OCI-LY1 (cell line): ENCODE results near the gene FRMD7.

ENCODE experiments used
- H2AFZ ChIP-seq: fragments of 200-600 bp; sonication (generic), shearing (Covaris generic); 2 replicates; pipeline ENCODE4 v1.6.0; 2014; ENCODE audit warnings: antibody characterized with exemption, mild to moderate bottlenecking, low read length
- H3F3A ChIP-seq: fragments of 200-600 bp; sonication (generic), shearing (Covaris generic); 2 replicates; pipeline ENCODE4 v1.6.0; 2014; ENCODE audit warnings: mild to moderate bottlenecking, antibody characterized with exemption, low read length, moderate library complexity; ENCODE audit not compliant: insufficient read depth
- H3K27ac ChIP-seq: fragments of 200-600 bp; sonication (generic); 2 replicates; pipeline ENCODE4 v1.5.1; 2014; ENCODE audit warnings: low read length, mixed run types, mild to moderate bottlenecking, low read depth; ENCODE audit not compliant: poor library complexity, severe bottlenecking
- H3K27me3 ChIP-seq: fragments of 200-600 bp; sonication (generic); 2 replicates; pipeline ENCODE4 v1.6.0; 2014; ENCODE audit warnings: antibody characterized with exemption, mild to moderate bottlenecking, low read length, moderate library complexity; ENCODE audit not compliant: insufficient read depth
- H3K36me3 ChIP-seq: fragments of 200-600 bp; sonication (generic); 2 replicates; pipeline ENCODE4 v1.6.1; 2014; ENCODE audit warnings: mild to moderate bottlenecking, antibody characterized with exemption, low read length, moderate library complexity, mixed read lengths; ENCODE audit not compliant: insufficient read depth
- H3K4me1 ChIP-seq: fragments of 200-600 bp; sonication (generic); 2 replicates; pipeline ENCODE4 v1.5.1; 2014; ENCODE audit warnings: mild to moderate bottlenecking, low read length, moderate library complexity; ENCODE audit not compliant: insufficient read depth, severe bottlenecking
- H3K4me2 ChIP-seq: fragments of 200-600 bp; sonication (generic), shearing (Covaris generic); 2 replicates; pipeline ENCODE4 v1.6.1; 2014; ENCODE audit warnings: low read length
- H3K4me3 ChIP-seq: fragments of 200-600 bp; sonication (generic); 2 replicates; pipeline ENCODE4 v1.5.1; 2014; ENCODE audit warnings: low read length, low read depth, mild to moderate bottlenecking, mixed read lengths; ENCODE audit not compliant: poor library complexity, severe bottlenecking
- H3K79me2 ChIP-seq: fragments of 200-600 bp; shearing (Covaris generic); 2 replicates; pipeline ENCODE4 v1.6.1; 2016; ENCODE audit warnings: mixed run types, low read length, mixed read lengths; ENCODE audit not compliant: insufficient read depth
- H3K9ac ChIP-seq: fragments of 200-600 bp; sonication (generic), shearing (Covaris generic); 2 replicates; pipeline ENCODE4 v1.6.1; 2014; ENCODE audit warnings: mild to moderate bottlenecking, low read length, mixed read lengths
- H3K9me2 ChIP-seq: fragments of 200-600 bp; sonication (generic), shearing (Covaris generic); 2 replicates; pipeline ENCODE4 v1.6.1; 2014; ENCODE audit warnings: low read depth, mild to moderate bottlenecking, low read length, mixed read lengths
- H3K9me3 ChIP-seq: fragments of 200-600 bp; shearing (Covaris generic); 2 replicates; pipeline ENCODE4 v1.6.1; 2014; ENCODE audit warnings: low read length, mixed read lengths
- H4K20me1 ChIP-seq: fragments of 200-600 bp; sonication (generic), shearing (Covaris generic); 2 replicates; pipeline ENCODE4 v1.6.0; 2016; ENCODE audit warnings: mild to moderate bottlenecking, low read length; ENCODE audit not compliant: insufficient read depth
- EZH2 ChIP-seq: fragments of 200-600 bp; sonication (generic), shearing (Covaris generic); IDR thresholded peaks from 2 replicates; pipeline ENCODE4 v1.8.0; 2017; ENCODE audit warnings: borderline replicate concordance, mixed run types, mild to moderate bottlenecking, antibody characterized with exemption, low read length, moderate library complexity, mixed read lengths
- TF ChIP-seq, protein P1 (sequence below): fragments of 200-600 bp; sonication (generic), shearing (Covaris generic); IDR thresholded peaks from 2 replicates; pipeline ENCODE4 v1.5.1; 2017; ENCODE audit warnings: mild to moderate bottlenecking, antibody characterized with exemption, low read length, moderate library complexity, mixed read lengths

Gene FRMD7

DNA sequence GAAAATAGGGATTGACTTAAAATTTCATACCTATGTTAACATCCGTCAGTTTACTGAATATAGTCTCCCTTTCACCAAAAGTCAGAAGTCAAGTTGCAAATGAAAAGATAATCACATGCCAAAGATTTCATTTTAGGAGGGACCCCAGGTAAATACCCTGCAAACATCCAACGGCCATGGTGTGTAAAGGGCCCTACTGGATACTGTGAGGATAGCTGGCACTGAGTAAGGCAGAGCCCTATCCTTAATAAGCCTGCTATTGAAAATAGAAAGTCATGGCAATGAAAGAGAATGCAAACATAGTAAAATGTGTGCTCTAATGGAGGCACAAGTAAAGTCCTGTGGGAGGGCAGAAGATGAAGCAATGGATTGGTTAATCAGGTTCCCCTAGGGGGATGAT lies 83.8 kb downstream of the FRMD7 start:
- no peak for TF ChIP-seq EZH2
- TF ChIP-seq, protein P1, sequence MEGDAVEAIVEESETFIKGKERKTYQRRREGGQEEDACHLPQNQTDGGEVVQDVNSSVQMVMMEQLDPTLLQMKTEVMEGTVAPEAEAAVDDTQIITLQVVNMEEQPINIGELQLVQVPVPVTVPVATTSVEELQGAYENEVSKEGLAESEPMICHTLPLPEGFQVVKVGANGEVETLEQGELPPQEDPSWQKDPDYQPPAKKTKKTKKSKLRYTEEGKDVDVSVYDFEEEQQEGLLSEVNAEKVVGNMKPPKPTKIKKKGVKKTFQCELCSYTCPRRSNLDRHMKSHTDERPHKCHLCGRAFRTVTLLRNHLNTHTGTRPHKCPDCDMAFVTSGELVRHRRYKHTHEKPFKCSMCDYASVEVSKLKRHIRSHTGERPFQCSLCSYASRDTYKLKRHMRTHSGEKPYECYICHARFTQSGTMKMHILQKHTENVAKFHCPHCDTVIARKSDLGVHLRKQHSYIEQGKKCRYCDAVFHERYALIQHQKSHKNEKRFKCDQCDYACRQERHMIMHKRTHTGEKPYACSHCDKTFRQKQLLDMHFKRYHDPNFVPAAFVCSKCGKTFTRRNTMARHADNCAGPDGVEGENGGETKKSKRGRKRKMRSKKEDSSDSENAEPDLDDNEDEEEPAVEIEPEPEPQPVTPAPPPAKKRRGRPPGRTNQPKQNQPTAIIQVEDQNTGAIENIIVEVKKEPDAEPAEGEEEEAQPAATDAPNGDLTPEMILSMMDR, result no peak
- H3K27me3 ChIP-seq, result no peaks in the 10 kb centered on the region
- no peak overlapping the region for H3K27ac ChIP-seq
- H3K36me3 ChIP-seq, result no peaks in the 10 kb centered on the region; the same call in none of the 2 replicates
- H3K79me2 ChIP-seq, result peaks cover 86% of the 10 kb centered on the region
- no peak overlapping the region for H3K4me2 ChIP-seq
- H3K4me1 ChIP-seq, result no peaks in the 10 kb centered on the region
- H3K9me2 ChIP-seq, result no peaks in the 10 kb centered on the region
- no peak overlapping the region for H3K9ac ChIP-seq
- H3K4me3 ChIP-seq, result no peak overlapping the region
- H3F3A ChIP-seq, result no peaks in the 10 kb centered on the region
- no peaks in the 10 kb centered on the region for H3K9me3 ChIP-seq
- no peaks in the 10 kb centered on the region for H4K20me1 ChIP-seq
- no peak overlapping the region for H2AFZ ChIP-seq

DNA sequence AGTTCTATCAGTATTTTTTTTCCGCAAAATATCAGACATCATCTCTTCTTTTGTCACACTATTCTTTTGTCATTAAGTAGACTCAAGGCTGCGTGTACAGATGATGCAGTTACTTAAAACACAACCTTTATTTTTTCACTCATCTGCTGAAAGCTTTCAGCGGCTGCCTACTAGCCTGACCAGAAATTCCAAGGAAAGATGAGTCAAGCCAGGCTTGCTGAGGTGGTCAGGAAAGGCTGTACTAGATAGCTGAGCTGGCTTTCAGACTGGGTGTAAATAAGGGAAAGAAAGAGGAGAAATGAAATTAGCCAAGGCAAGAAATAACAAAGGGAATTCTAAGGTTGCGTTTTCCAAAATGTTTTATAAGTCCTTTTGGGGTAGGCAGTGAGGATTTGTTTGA lies 86.8 kb downstream of the FRMD7 start:
- Histone ChIP-seq H3K4me2 (no peak overlapping the region), H3K9me2 (no peaks in the 10 kb centered on the region), H3K9ac (no peak overlapping the region), H3K27me3 (no peaks in the 10 kb centered on the region), H3K36me3 (no peaks in the 10 kb centered on the region; the same call in none of the 2 replicates), H2AFZ (no peak overlapping the region), H3K4me1 (no peaks in the 10 kb centered on the region), H3K4me3 (no peak overlapping the region), H3K9me3 (no peaks in the 10 kb centered on the region), H4K20me1 (no peaks in the 10 kb centered on the region), H3K79me2 (peaks cover 93% of the 10 kb centered on the region), H3K27ac (no peak overlapping the region), H3F3A (no peaks in the 10 kb centered on the region)
- no peak for TF ChIP-seq EZH2
- TF ChIP-seq, protein P1, result no peak

- H3K27ac ChIP-seq, result no peak overlapping the region
- H3K27me3 ChIP-seq, result no peaks in the 10 kb centered on the region
- no peaks in the 10 kb centered on the region for H3F3A ChIP-seq
- H3K4me2 ChIP-seq, result no peak overlapping the region
- H3K4me3 ChIP-seq, result no peak overlapping the region
- H2AFZ ChIP-seq, result no peak overlapping the region
- H3K9me2 ChIP-seq, result no peaks in the 10 kb centered on the region
- peaks cover 5% of the 10 kb centered on the region for H3K4me1 ChIP-seq
- H3K9me3 ChIP-seq, result no peaks in the 10 kb centered on the region
- TF ChIP-seq, protein P1, result no peak
- TF ChIP-seq EZH2, result no peak
- no peaks in the 10 kb centered on the region for H4K20me1 ChIP-seq
- H3K36me3 ChIP-seq, result no peaks in the 10 kb centered on the region; the same call in none of the 2 replicates
- H3K79me2 ChIP-seq, result peaks cover 92% of the 10 kb centered on the region
- no peak overlapping the region for H3K9ac ChIP-seq
Measured at GRCh38 chrX:132040066-132040465, 87.8 kb downstream of the FRMD7 start.
